Caco-2 (cell line): ENCODE results near the gene IFI30. TPM values are rescaled to one million over a fixed set of nuclear protein-coding genes. Genes with fewer than 3 reads are reported as not detected.

Source experiments
- BruUV-seq: library from RNA; stranded (reverse); fragments of 400-500 nt; replicated peaks from 2 replicates; lab custom pipeline; 2021; lab: Mats Ljungman, UMichigan
- CTCF ChIA-PET: fragments of 300-600 bp; sonication (Branson Sonifier 250); formaldehyde crosslinking; loops from one replicate; lab custom pipeline; 2022; ENCODE audit warnings: antibody characterized with exemption; lab: Charles Lee
- POLR2A ChIA-PET: fragments of 300-600 bp; sonication (Branson Sonifier 250); formaldehyde crosslinking; loops from one replicate; lab custom pipeline; 2022; ENCODE audit warnings: antibody characterized with exemption; lab: Charles Lee
- DNase-seq, 2 experiments: peaks; one replicate each; pipeline versions ENCODE4 v3.0.0 to v3.0.0-alpha.2; 2020 to 2022
- H3K27me3 ChIP-seq: replicated peaks from 2 replicates; pipeline ENCODE4 v1.6.0; 2011; ENCODE audit warnings: low read length; ENCODE audit not compliant: control insufficient read depth, insufficient read depth
- H3K36me3 ChIP-seq: 2 replicates; pipeline ENCODE4 v1.5.1; 2011; ENCODE audit warnings: low read length; ENCODE audit not compliant: control insufficient read depth, insufficient read depth
- H3K4me1 ChIP-seq: fragments of 250-450 bp; sonication (Bioruptor Pico); 2 replicates; pipeline ENCODE4 v1.5.1; 2020; ENCODE audit warnings: mild to moderate bottlenecking
- H3K4me3 ChIP-seq: 2 replicates; pipeline ENCODE4 v1.5.1; 2011; ENCODE audit warnings: low read depth, mild to moderate bottlenecking, control low read depth, low read length
- H3K9me3 ChIP-seq: fragments of 250-450 bp; sonication (Bioruptor Pico); 2 replicates; pipeline ENCODE4 v1.5.1; 2020; ENCODE audit warnings: mild to moderate bottlenecking, moderate library complexity
- H3K27ac Mint-ChIP-seq: one replicate; pipeline ENCODE4 v1.8.0; 2022; ENCODE audit warnings: mixed read lengths; ENCODE audit not compliant: unreplicated experiment
- H3K27me3 Mint-ChIP-seq: one replicate; pipeline ENCODE4 v1.8.0; 2022; ENCODE audit warnings: mixed read lengths; ENCODE audit not compliant: insufficient read depth, unreplicated experiment
- H3K36me3 Mint-ChIP-seq: one replicate; pipeline ENCODE4 v1.8.0; 2022; ENCODE audit warnings: mild to moderate bottlenecking, mixed read lengths; ENCODE audit not compliant: insufficient read depth, unreplicated experiment
- H3K4me1 Mint-ChIP-seq: one replicate; pipeline ENCODE4 v1.8.0; 2022; ENCODE audit warnings: low read depth, mixed read lengths; ENCODE audit not compliant: unreplicated experiment
- H3K4me3 Mint-ChIP-seq: one replicate; pipeline ENCODE4 v1.8.0; 2022; ENCODE audit warnings: mild to moderate bottlenecking, moderate library complexity, mixed read lengths; ENCODE audit not compliant: unreplicated experiment
- H3K9me3 Mint-ChIP-seq: one replicate; pipeline ENCODE4 v1.8.0; 2022; ENCODE audit warnings: mixed read lengths; ENCODE audit not compliant: unreplicated experiment
- CTCF ChIP-seq, 2 experiments: fragments of 200-600 bp in 1 of 2; IDR thresholded peaks; 1 replicate in 1 of 2; 2 replicates in 1 of 2; pipeline versions ENCODE4 v1.5.1 to v1.8.0; 2011 to 2022; ENCODE audit warnings: antibody characterized with exemption in 1 of 2, control low read depth in 1 of 2, inconsistent platforms in 1 of 2, low read depth in 1 of 2, low read length in 1 of 2, mild to moderate bottlenecking in 1 of 2, moderate library complexity in 1 of 2; ENCODE audit not compliant: insufficient read depth in 1 of 2, severe bottlenecking in 1 of 2, unreplicated experiment in 1 of 2
- intact Hi-C: fragments of 100-400 bp; cut with micrococcal nuclease; formaldehyde crosslinking; loops from one replicate; pipeline ENCODE4 v1.10.0; 2022; ENCODE audit not compliant: unreplicated experiment
- total RNA-seq: library from RNA; stranded (reverse); gene quantifications from 2 replicates; pipeline ENCODE4 v1.2.3, GENCODE V29; 2022

Gene IFI30
- total RNA-seq, 1 experiment from 2014 or later: 39.6 TPM

GRCh38 chr19:18225702-18226468 lies 52.3 kb downstream of the IFI30 start, which contains the start of gene PDE4C:
TSS of gene PDE4C (minus strand) at chr19:18226438. CDS start at chr19:18226415, 23 bp downstream.
- no peaks in the 10 kb centered on the region for H3K9me3 Mint-ChIP-seq
- no peaks in the 10 kb centered on the region for H3K27me3 ChIP-seq
- peak within 1 kb of the TSS; percentile 95 for H3K4me3 Mint-ChIP-seq
- no TSS peak for BruUV-seq
- no peaks in the 10 kb centered on the region for H3K9me3 ChIP-seq
- H3K4me1 ChIP-seq: 0 out of 2 replicates have a peak, but pooled peaks cover 5% of the 10 kb centered on the region
- H3K36me3 ChIP-seq: no peaks in the 10 kb centered on the region
- H3K27me3 Mint-ChIP-seq: no peaks in the 10 kb centered on the region
- H3K27ac Mint-ChIP-seq: no peak within 1 kb of the TSS
- no peak within 1 kb of the TSS; the same call in 1 of the 2 replicates for H3K4me3 ChIP-seq
- peaks cover 6% of the 10 kb centered on the region for H3K4me1 Mint-ChIP-seq
- CTCF ChIA-PET: no interaction called here
- intact Hi-C loops: loop anchor here (2.0 kb wide), 1 partner anchor 21 kb away; the partner anchor contains the start of gene RAB3A
- peaks cover 16% of the 10 kb centered on the region for H3K36me3 Mint-ChIP-seq
- DNase-seq: no peak
- no peak for TF ChIP-seq CTCF (IDR thresholded peaks at IDR 0.05; ENCODE audit: insufficient read depth in 1 of 2, low read depth in 1 of 2, low read length in 1 of 2, severe bottlenecking in 1 of 2, unreplicated experiment in 1 of 2)
- POLR2A ChIA-PET: no interaction called here

GRCh38 chr19:18226956-18227780 lies 53.6 kb downstream of the IFI30 start:
- DNase-seq: no peak
- Mint-ChIP-seq H3K36me3 (peaks cover 16% of the 10 kb centered on the region), H3K4me3 (no peak overlapping the region), H3K4me1 (peaks cover 6% of the 10 kb centered on the region), H3K27ac (no peak overlapping the region), H3K27me3 (no peaks in the 10 kb centered on the region), H3K9me3 (no peaks in the 10 kb centered on the region)
- Histone ChIP-seq H3K4me1 (0 out of 2 replicates have a peak, but pooled peaks cover 5% of the 10 kb centered on the region), H3K36me3 (no peaks in the 10 kb centered on the region), H3K4me3 (no peak overlapping the region), H3K9me3 (no peaks in the 10 kb centered on the region), H3K27me3 (no peaks in the 10 kb centered on the region)
- TF ChIP-seq CTCF (IDR thresholded peaks at IDR 0.05; ENCODE audit: insufficient read depth in 1 of 2, low read depth in 1 of 2, low read length in 1 of 2, severe bottlenecking in 1 of 2, unreplicated experiment in 1 of 2): no peak
- intact Hi-C loops: no loop called here
- POLR2A ChIA-PET: no interaction called here
- CTCF ChIA-PET: no interaction called here
- BruUV-seq: no TSS peak

Other genes with a start within 250 kb of the IFI30 start
- 73.3 TPM in 2 replicates for gene CCDC124, start 240.8 kb upstream of the IFI30 start, total RNA-seq
- not detected in 2 replicates for gene KCNN1, start 206.7 kb upstream of the IFI30 start, total RNA-seq
- 6.0 and 6.5 TPM in 2 replicates for gene ARRDC2, start 165.6 kb upstream of the IFI30 start, total RNA-seq
- not detected in 2 replicates for gene IL12RB1, start 86.9 kb upstream of the IFI30 start, total RNA-seq
- 8.0 and 8.2 TPM in 2 replicates for gene MAST3, start 76.0 kb upstream of the IFI30 start, total RNA-seq
- 34.3 and 37.8 TPM in 2 replicates for gene PIK3R2, start 20.6 kb upstream of the IFI30 start, total RNA-seq
- gene MPV17L2, start 19.4 kb downstream of the IFI30 start, total RNA-seq: 14.1 and 16.6 TPM in 2 replicates
- 2.3 and 3.9 TPM in 2 replicates for gene RAB3A, start 30.2 kb downstream of the IFI30 start, total RNA-seq
- gene PDE4C, start 52.6 kb downstream of the IFI30 start, total RNA-seq: 0.36 and 0.46 TPM in 2 replicates
- 1.5 and 2.1 TPM in 2 replicates for gene IQCN, start 100.6 kb downstream of the IFI30 start, total RNA-seq
- 75.5 and 78.8 TPM in 2 replicates for gene JUND, start 107.8 kb downstream of the IFI30 start, total RNA-seq
- 184 and 186 TPM in 2 replicates for gene LSM4, start 149.3 kb downstream of the IFI30 start, total RNA-seq
- gene PGPEP1, start 166.8 kb downstream of the IFI30 start, total RNA-seq: 25.6 and 26.0 TPM in 2 replicates
- 55.3 and 56.1 TPM in 2 replicates for gene GDF15, start 212.3 kb downstream of the IFI30 start, total RNA-seq
- gene LRRC25, start 223.8 kb downstream of the IFI30 start, total RNA-seq: not detected in 2 replicates
- gene SSBP4, start 245.6 kb downstream of the IFI30 start, total RNA-seq: 46.2 and 49.4 TPM in 2 replicates